WTC11 (cell line): Measurements from ENCODE around the gene RFK. TPM values are rescaled to one million over a fixed set of nuclear protein-coding genes. Genes with fewer than 3 reads are reported as not detected.

ENCODE experiments used
- ATAC-seq: fragments of 200-7000 bp; cut with Tn5 transposase; 2 replicates; pipeline ENCODE4 v1.10.0; 2021; ENCODE audit warnings: mild to moderate bottlenecking, moderate library complexity
- CTCF ChIA-PET: fragments of 300-600 bp; sonication (Branson Sonifier 250); formaldehyde crosslinking; loops from one replicate; lab custom pipeline; 2021; ENCODE audit warnings: antibody characterized with exemption; lab: Charles Lee
- POLR2A ChIA-PET: fragments of 350-600 bp; sonication (Branson Sonifier 250); formaldehyde crosslinking; loops from one replicate; lab custom pipeline; 2021; ENCODE audit warnings: antibody characterized with exemption; lab: Charles Lee
- DNase-seq: peaks from one replicate; pipeline ENCODE4 v3.0.0; 2021; ENCODE audit warnings: low spot score
- H3K27ac Mint-ChIP-seq: 2 replicates; pipeline ENCODE4 v1.8.0; 2021; ENCODE audit warnings: mixed read lengths
- H3K27me3 Mint-ChIP-seq: 2 replicates; pipeline ENCODE4 v1.8.0; 2021; ENCODE audit warnings: low read depth, mild to moderate bottlenecking, moderate library complexity, mixed read lengths
- H3K36me3 Mint-ChIP-seq: 2 replicates; pipeline ENCODE4 v1.8.0; 2021; ENCODE audit warnings: mixed read lengths
- H3K4me1 Mint-ChIP-seq: 2 replicates; pipeline ENCODE4 v1.8.0; 2022; ENCODE audit warnings: mixed read lengths
- H3K4me3 Mint-ChIP-seq: 2 replicates; pipeline ENCODE4 v1.8.0; 2021; ENCODE audit warnings: mild to moderate bottlenecking, moderate library complexity, mixed read lengths
- H3K9me3 Mint-ChIP-seq: 2 replicates; pipeline ENCODE4 v1.8.0; 2021; ENCODE audit warnings: mixed read lengths
- CBFB ChIP-seq: sonication (generic); formaldehyde crosslinking; IDR thresholded peaks from 2 replicates; pipeline ENCODE4 v1.8.1; 2022; ENCODE audit warnings: mild to moderate bottlenecking, low read depth, missing genetic modification reagents
- CDX4 ChIP-seq: fragments of 250-450 bp; sonication (Bioruptor Pico); IDR thresholded peaks from 2 replicates; pipeline ENCODE4 v1.9.0; 2021; ENCODE audit warnings: moderate library complexity, mild to moderate bottlenecking, inconsistent platforms, borderline replicate concordance
- ELF4 ChIP-seq: sonication (generic); formaldehyde crosslinking; IDR thresholded peaks from 2 replicates; pipeline ENCODE4 v1.8.1; 2022; ENCODE audit warnings: low read depth, mild to moderate bottlenecking, moderate library complexity, missing genetic modification reagents
- FOXP1 ChIP-seq: sonication (generic); formaldehyde crosslinking; IDR thresholded peaks from 2 replicates; pipeline ENCODE4 v1.8.0; 2022; ENCODE audit warnings: missing genetic modification reagents, mild to moderate bottlenecking, moderate library complexity, borderline replicate concordance
- HMGA2 ChIP-seq: fragments of 250-450 bp; sonication (Bioruptor Pico); IDR thresholded peaks from 2 replicates; pipeline ENCODE4 v1.4.0; 2021; ENCODE audit warnings: mild to moderate bottlenecking, moderate library complexity
- JAZF1 ChIP-seq: fragments of 250-450 bp; sonication (Bioruptor Pico); IDR thresholded peaks from 2 replicates; pipeline ENCODE4 v1.9.0; 2021; ENCODE audit warnings: moderate library complexity, mild to moderate bottlenecking, inconsistent platforms
- MYBL2 ChIP-seq: sonication (generic); formaldehyde crosslinking; IDR thresholded peaks from 2 replicates; pipeline ENCODE4 v1.8.1; 2023; ENCODE audit warnings: mild to moderate bottlenecking, moderate library complexity, missing genetic modification reagents
- NFE2L1 ChIP-seq: sonication (generic); formaldehyde crosslinking; IDR thresholded peaks from 2 replicates; pipeline ENCODE4 v1.8.1; 2023; ENCODE audit warnings: missing genetic modification reagents
- NR3C1 ChIP-seq: sonication (generic); formaldehyde crosslinking; conservative IDR thresholded peaks from 2 replicates; pipeline ENCODE4 v1.8.1; 2023; ENCODE audit warnings: low read depth, mild to moderate bottlenecking, missing genetic modification reagents
- OVOL2 ChIP-seq: fragments of 250-450 bp; sonication (Bioruptor Pico); IDR thresholded peaks from 2 replicates; pipeline ENCODE4 v1.9.0; 2021; ENCODE audit warnings: mild to moderate bottlenecking, borderline replicate concordance
- SMAD3 ChIP-seq: sonication (generic); formaldehyde crosslinking; IDR thresholded peaks from 2 replicates; pipeline ENCODE4 v1.8.0; 2022; ENCODE audit warnings: missing genetic modification reagents, mild to moderate bottlenecking, borderline replicate concordance
- TP53 ChIP-seq: sonication (generic); formaldehyde crosslinking; IDR thresholded peaks from 2 replicates; pipeline ENCODE4 v1.8.1; 2023; ENCODE audit warnings: mild to moderate bottlenecking, missing genetic modification reagents
- ZBTB43 ChIP-seq: sonication (generic); formaldehyde crosslinking; IDR thresholded peaks from 2 replicates; pipeline ENCODE4 v1.8.1; 2023; ENCODE audit warnings: mild to moderate bottlenecking, missing genetic modification reagents
- ZNF219 ChIP-seq: sonication (generic); formaldehyde crosslinking; IDR thresholded peaks from 2 replicates; pipeline ENCODE4 v1.8.0; 2023; ENCODE audit warnings: missing genetic modification reagents, mild to moderate bottlenecking, borderline replicate concordance
- ZNF416 ChIP-seq: fragments of 250-450 bp; sonication (Bioruptor Pico); IDR thresholded peaks from 2 replicates; pipeline ENCODE4 v1.9.0; 2021; ENCODE audit warnings: mild to moderate bottlenecking, inconsistent platforms
- ZNF423 ChIP-seq: fragments of 250-450 bp; sonication (Bioruptor Pico); IDR thresholded peaks from 2 replicates; pipeline ENCODE4 v2.1.2; 2022; ENCODE audit warnings: mild to moderate bottlenecking, moderate library complexity
- ZNF425 ChIP-seq: fragments of 250-450 bp; sonication (Bioruptor Pico); conservative IDR thresholded peaks from 2 replicates; pipeline ENCODE4 v1.9.0; 2021; ENCODE audit warnings: mild to moderate bottlenecking
- ZSCAN18 ChIP-seq: fragments of 250-450 bp; sonication (Bioruptor Pico); IDR thresholded peaks from 2 replicates; pipeline ENCODE4 v2.1.2; 2022; ENCODE audit warnings: mild to moderate bottlenecking, moderate library complexity
- total RNA-seq: library from RNA; stranded (reverse); gene quantifications from 3 replicates; pipeline ENCODE4 v1.2.3, GENCODE V29; 2021
- TF ChIP-seq, protein P1 (sequence below): sonication (generic); formaldehyde crosslinking; IDR thresholded peaks from 2 replicates; pipeline ENCODE4 v1.8.1; 2022; ENCODE audit warnings: mild to moderate bottlenecking, missing genetic modification reagents, moderate library complexity, borderline replicate concordance
- TF ChIP-seq, protein P2 (sequence below): fragments of 200-600 bp; IDR thresholded peaks from 2 replicates; pipeline ENCODE4 v1.8.0; 2022; ENCODE audit warnings: antibody characterized with exemption
- TF ChIP-seq, protein P3 (sequence below): fragments of 250-450 bp; sonication (Bioruptor Pico); IDR thresholded peaks from 2 replicates; pipeline ENCODE4 v1.9.0; 2021; ENCODE audit warnings: mild to moderate bottlenecking

RFK gene
- total RNA-seq, 1 experiment from 2014 or later, result 14.9 TPM

DNA sequence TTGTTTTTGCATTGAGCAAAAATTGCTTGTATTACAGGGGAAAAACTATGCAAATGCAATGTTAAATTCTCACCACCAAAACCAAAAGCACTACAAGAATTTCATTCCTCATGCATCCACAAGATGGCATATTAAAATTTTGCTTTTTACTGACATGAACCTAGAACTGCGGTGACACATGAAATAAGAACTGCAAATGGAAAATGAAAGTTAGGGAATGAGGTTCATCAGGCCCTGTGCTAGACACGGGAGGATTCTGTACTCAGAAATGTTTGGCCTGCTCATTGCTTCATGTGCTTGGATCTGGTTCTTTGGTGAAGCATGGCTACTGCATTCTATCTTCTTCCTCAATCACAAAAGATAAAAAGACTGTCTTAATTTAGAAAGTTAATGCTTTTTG, 9.1 kb upstream of the RFK start:
- CTCF ChIA-PET, result no interaction called here
- Mint-ChIP-seq H3K4me1 (peaks cover 13% of the 10 kb centered on the region), H3K27me3 (no peaks in the 10 kb centered on the region; the same call in 1 of the 2 replicates), H3K27ac (no peak overlapping the region), H3K9me3 (no peaks in the 10 kb centered on the region), H3K4me3 (no peak overlapping the region), H3K36me3 (no peaks in the 10 kb centered on the region)
- TF ChIP-seq, protein P1, sequence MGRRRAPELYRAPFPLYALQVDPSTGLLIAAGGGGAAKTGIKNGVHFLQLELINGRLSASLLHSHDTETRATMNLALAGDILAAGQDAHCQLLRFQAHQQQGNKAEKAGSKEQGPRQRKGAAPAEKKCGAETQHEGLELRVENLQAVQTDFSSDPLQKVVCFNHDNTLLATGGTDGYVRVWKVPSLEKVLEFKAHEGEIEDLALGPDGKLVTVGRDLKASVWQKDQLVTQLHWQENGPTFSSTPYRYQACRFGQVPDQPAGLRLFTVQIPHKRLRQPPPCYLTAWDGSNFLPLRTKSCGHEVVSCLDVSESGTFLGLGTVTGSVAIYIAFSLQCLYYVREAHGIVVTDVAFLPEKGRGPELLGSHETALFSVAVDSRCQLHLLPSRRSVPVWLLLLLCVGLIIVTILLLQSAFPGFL (CRISPR knock-in tag), result no peak
- TF ChIP-seq CBFB (CRISPR knock-in tag) (no peak), ZNF416 (CRISPR knock-in tag) (no peak), HMGA2 (no peak), SMAD3 (CRISPR knock-in tag) (no peak), NFE2L1 (CRISPR knock-in tag) (no peak), ZBTB43 (CRISPR knock-in tag) (no peak), CDX4 (CRISPR knock-in tag) (no peak)
- TF ChIP-seq, protein P2, sequence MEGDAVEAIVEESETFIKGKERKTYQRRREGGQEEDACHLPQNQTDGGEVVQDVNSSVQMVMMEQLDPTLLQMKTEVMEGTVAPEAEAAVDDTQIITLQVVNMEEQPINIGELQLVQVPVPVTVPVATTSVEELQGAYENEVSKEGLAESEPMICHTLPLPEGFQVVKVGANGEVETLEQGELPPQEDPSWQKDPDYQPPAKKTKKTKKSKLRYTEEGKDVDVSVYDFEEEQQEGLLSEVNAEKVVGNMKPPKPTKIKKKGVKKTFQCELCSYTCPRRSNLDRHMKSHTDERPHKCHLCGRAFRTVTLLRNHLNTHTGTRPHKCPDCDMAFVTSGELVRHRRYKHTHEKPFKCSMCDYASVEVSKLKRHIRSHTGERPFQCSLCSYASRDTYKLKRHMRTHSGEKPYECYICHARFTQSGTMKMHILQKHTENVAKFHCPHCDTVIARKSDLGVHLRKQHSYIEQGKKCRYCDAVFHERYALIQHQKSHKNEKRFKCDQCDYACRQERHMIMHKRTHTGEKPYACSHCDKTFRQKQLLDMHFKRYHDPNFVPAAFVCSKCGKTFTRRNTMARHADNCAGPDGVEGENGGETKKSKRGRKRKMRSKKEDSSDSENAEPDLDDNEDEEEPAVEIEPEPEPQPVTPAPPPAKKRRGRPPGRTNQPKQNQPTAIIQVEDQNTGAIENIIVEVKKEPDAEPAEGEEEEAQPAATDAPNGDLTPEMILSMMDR, result no peak
- ATAC-seq, result no peak
- DNase-seq, result no peak
- POLR2A ChIA-PET, result no interaction called here

DNA sequence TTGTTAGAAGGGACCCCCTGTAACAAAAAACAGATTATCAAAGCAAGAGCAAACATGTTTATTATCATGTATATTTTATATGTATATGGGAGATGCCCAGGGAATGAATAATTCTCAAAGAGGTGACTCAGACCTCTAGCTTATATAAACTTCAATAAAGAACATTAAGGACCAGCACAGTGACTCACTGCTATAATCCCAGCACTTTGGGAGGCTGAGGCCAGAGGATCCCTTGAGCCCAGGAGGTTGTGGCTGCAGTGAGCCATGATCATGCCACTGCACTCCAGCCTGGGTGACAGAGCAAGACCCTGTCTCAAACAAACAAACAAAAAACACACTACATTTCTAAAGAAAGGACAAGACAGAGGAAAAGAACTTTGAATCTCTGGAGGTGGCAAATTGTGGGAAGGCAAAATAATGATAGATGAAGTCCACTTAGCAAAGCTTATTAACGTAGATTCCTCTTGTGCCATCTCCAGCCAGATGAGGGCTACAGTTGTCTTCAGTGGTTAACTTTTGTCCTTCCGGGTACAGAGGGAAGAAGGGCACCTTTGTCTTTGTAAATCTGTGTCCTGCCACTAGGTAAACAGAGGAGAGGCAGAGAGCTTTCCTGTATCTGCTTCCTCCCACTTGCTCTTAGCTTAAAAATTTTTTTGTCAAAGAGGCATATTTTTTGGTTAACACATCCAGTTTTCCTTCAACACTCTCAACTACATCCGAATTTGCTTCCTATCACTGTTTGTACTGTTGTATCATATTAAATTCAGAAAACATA, 7.5 kb upstream of the RFK start:
- Mint-ChIP-seq H3K27me3 (no peaks in the 10 kb centered on the region; the same call in 1 of the 2 replicates), H3K9me3 (no peaks in the 10 kb centered on the region), H3K4me3 (no peak overlapping the region), H3K4me1 (peaks cover 8% of the 10 kb centered on the region), H3K36me3 (no peaks in the 10 kb centered on the region), H3K27ac (no peak overlapping the region)
- ChIA-PET CTCF (interaction anchor here (0.9 to 2.2 kb wide), 2 partner anchors 16 to 303 kb away, joined by 3 to 5 read pairs; no protein-coding TSS in a partner anchor), POLR2A (no interaction called here)
- ATAC-seq, result peak; percentile 50; the same call in 1 of the 2 replicates
- no peak for DNase-seq
- TF ChIP-seq ZNF416 (CRISPR knock-in tag) (no peak), FOXP1 (CRISPR knock-in tag) (no peak), ZSCAN18 (no peak), TP53 (no peak), NR3C1 (CRISPR knock-in tag) (no peak), ZNF425 (CRISPR knock-in tag) (no peak), OVOL2 (CRISPR knock-in tag) (no peak), MYBL2 (CRISPR knock-in tag) (no peak), ZNF219 (CRISPR knock-in tag) (no peak), JAZF1 (no peak), ZNF423 (CRISPR knock-in tag) (no peak), ELF4 (CRISPR knock-in tag) (no peak)
- TF ChIP-seq, protein P1 (CRISPR knock-in tag), result no peak
- TF ChIP-seq, protein P3, sequence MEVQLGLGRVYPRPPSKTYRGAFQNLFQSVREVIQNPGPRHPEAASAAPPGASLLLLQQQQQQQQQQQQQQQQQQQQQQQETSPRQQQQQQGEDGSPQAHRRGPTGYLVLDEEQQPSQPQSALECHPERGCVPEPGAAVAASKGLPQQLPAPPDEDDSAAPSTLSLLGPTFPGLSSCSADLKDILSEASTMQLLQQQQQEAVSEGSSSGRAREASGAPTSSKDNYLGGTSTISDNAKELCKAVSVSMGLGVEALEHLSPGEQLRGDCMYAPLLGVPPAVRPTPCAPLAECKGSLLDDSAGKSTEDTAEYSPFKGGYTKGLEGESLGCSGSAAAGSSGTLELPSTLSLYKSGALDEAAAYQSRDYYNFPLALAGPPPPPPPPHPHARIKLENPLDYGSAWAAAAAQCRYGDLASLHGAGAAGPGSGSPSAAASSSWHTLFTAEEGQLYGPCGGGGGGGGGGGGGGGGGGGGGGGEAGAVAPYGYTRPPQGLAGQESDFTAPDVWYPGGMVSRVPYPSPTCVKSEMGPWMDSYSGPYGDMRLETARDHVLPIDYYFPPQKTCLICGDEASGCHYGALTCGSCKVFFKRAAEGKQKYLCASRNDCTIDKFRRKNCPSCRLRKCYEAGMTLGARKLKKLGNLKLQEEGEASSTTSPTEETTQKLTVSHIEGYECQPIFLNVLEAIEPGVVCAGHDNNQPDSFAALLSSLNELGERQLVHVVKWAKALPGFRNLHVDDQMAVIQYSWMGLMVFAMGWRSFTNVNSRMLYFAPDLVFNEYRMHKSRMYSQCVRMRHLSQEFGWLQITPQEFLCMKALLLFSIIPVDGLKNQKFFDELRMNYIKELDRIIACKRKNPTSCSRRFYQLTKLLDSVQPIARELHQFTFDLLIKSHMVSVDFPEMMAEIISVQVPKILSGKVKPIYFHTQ, result no peak
